Central memory CD8-positive, alpha-beta T cell (primary cell): ENCODE results near the gene ADD1.

Experiments
- ATAC-seq: fragments of 150-1000 bp; cut with Tn5 transposase; replicated peaks from 2 replicates; pipeline ENCODE4 v1.10.0; 2022; ENCODE audit warnings: mild to moderate bottlenecking, moderate FRiP score, moderate number of reproducible peaks; ENCODE audit not compliant: poor library complexity, severe bottlenecking; ENCODE audit errors: extremely low read depth
- DNase-seq, 2 donors: peaks; one replicate each; pipeline ENCODE4 v3.0.0; 2021; ENCODE audit warnings: low spot score in 2 of 2
- H3K27ac Mint-ChIP-seq: one replicate; pipeline ENCODE4 v1.8.0; 2022; ENCODE audit warnings: low read depth, mild to moderate bottlenecking, moderate library complexity, mixed read lengths
- H3K27me3 Mint-ChIP-seq: one replicate; pipeline ENCODE4 v1.8.0; 2022; ENCODE audit warnings: mixed read lengths
- H3K36me3 Mint-ChIP-seq: one replicate; pipeline ENCODE4 v1.8.0; 2022; ENCODE audit warnings: mild to moderate bottlenecking, moderate library complexity, mixed read lengths; ENCODE audit not compliant: insufficient read depth
- H3K4me1 Mint-ChIP-seq: one replicate; pipeline ENCODE4 v1.8.0; 2022; ENCODE audit warnings: mixed read lengths
- H3K4me3 Mint-ChIP-seq: one replicate; pipeline ENCODE4 v1.8.0; 2022; ENCODE audit warnings: mild to moderate bottlenecking, moderate library complexity, mixed read lengths
- H3K9me3 Mint-ChIP-seq: one replicate; pipeline ENCODE4 v1.8.0; 2022; ENCODE audit warnings: mixed read lengths

The ADD1 gene

GRCh38 chr4:2867758-2868491 lies 24.3 kb downstream of the ADD1 start:
- peak overlapping the region; percentile 77 for H3K27ac Mint-ChIP-seq
- peaks cover 7% of the 10 kb centered on the region for H3K36me3 Mint-ChIP-seq
- no peak overlapping the region for H3K4me3 Mint-ChIP-seq
- DNase-seq (no peak), ATAC-seq (no peak)
- H3K27me3 Mint-ChIP-seq, result no peaks in the 10 kb centered on the region
- H3K9me3 Mint-ChIP-seq, result no peaks in the 10 kb centered on the region
- H3K4me1 Mint-ChIP-seq, result peaks cover 73% of the 10 kb centered on the region

GRCh38 chr4:2868877-2869487 lies 25.3 kb downstream of the ADD1 start:
- ATAC-seq, result no peak
- H3K27ac Mint-ChIP-seq, result peak overlapping the region; percentile 77
- H3K9me3 Mint-ChIP-seq, result no peaks in the 10 kb centered on the region
- H3K36me3 Mint-ChIP-seq, result peaks cover 7% of the 10 kb centered on the region
- no peak overlapping the region for H3K4me3 Mint-ChIP-seq
- H3K27me3 Mint-ChIP-seq, result no peaks in the 10 kb centered on the region
- H3K4me1 Mint-ChIP-seq, result peaks cover 68% of the 10 kb centered on the region
- DNase-seq, result no peak

DNA sequence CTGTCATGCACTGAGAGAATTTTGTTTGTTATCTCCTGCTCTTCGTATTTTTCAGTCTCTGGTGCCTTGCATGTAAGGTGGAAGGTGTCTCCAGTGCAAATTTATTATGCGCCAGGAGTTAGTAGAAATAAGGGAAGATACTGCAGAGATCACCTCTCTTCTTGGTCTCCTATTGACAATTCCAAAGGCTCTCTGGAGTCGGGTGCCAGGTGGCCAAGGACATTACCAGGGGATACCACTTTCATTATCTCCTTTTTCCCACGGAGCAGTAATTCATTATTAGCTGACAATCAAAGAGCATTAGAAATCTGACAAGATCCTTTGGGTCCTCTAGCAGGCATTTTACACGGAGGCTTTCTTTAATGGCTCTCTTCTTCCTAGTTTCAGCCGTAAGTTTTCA lies 26.0 kb downstream of the ADD1 start:
- Mint-ChIP-seq H3K36me3 (peaks cover 6% of the 10 kb centered on the region), H3K9me3 (no peaks in the 10 kb centered on the region), H3K4me1 (peaks cover 66% of the 10 kb centered on the region), H3K27me3 (no peaks in the 10 kb centered on the region), H3K27ac (peak overlapping the region; percentile 62), H3K4me3 (no peak overlapping the region)
- no peak for DNase-seq
- no peak for ATAC-seq

GRCh38 chr4:2870082-2870481 lies 26.4 kb downstream of the ADD1 start:
- Mint-ChIP-seq H3K27me3 (no peaks in the 10 kb centered on the region), H3K9me3 (no peaks in the 10 kb centered on the region), H3K27ac (peak overlapping the region; percentile 62), H3K4me3 (no peak overlapping the region), H3K36me3 (peaks cover 6% of the 10 kb centered on the region), H3K4me1 (peaks cover 62% of the 10 kb centered on the region)
- DNase-seq (no peak), ATAC-seq (no peak)

DNA sequence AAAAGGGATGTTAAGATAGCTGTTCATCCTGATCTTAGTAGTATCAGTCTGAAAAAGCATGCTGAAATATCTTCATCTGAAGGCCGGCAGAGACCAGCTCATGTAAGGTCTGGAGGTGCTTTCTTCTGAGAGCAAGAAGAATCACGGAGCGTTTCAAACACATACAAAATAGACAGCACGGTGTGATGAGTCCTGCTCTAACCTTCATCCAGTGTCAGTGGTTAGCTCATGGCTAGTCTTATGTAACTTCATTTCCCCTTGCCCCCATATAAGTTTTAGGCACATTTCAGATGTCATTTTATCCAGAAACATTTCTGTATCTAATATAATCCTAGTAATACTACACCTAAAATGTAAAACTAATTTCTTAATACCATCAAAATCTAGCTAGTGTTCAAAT lies 27.8 kb downstream of the ADD1 start:
- peak overlapping the region; percentile 36 for H3K27ac Mint-ChIP-seq
- H3K4me3 Mint-ChIP-seq, result no peak overlapping the region
- H3K9me3 Mint-ChIP-seq, result no peaks in the 10 kb centered on the region
- ATAC-seq (no peak), DNase-seq (no peak)
- peaks cover 54% of the 10 kb centered on the region for H3K4me1 Mint-ChIP-seq
- no peaks in the 10 kb centered on the region for H3K27me3 Mint-ChIP-seq
- H3K36me3 Mint-ChIP-seq, result peaks cover 12% of the 10 kb centered on the region

GRCh38 chr4:2871911-2872310 lies 28.3 kb downstream of the ADD1 start:
- DNase-seq, result no peak
- H3K27me3 Mint-ChIP-seq, result no peaks in the 10 kb centered on the region
- H3K9me3 Mint-ChIP-seq, result no peaks in the 10 kb centered on the region
- no peak overlapping the region for H3K4me3 Mint-ChIP-seq
- peaks cover 15% of the 10 kb centered on the region for H3K36me3 Mint-ChIP-seq
- H3K27ac Mint-ChIP-seq, result peak overlapping the region; percentile 36
- peaks cover 50% of the 10 kb centered on the region for H3K4me1 Mint-ChIP-seq
- ATAC-seq, result no peak

GRCh38 chr4:2873329-2873728 lies 29.7 kb downstream of the ADD1 start:
- no peak for DNase-seq
- Mint-ChIP-seq H3K27me3 (no peaks in the 10 kb centered on the region), H3K27ac (no peak overlapping the region), H3K9me3 (no peaks in the 10 kb centered on the region), H3K36me3 (peaks cover 27% of the 10 kb centered on the region), H3K4me3 (no peak overlapping the region), H3K4me1 (peaks cover 49% of the 10 kb centered on the region)
- ATAC-seq, result no peak

- Mint-ChIP-seq H3K27ac (no peak overlapping the region), H3K9me3 (no peaks in the 10 kb centered on the region), H3K27me3 (no peaks in the 10 kb centered on the region), H3K4me3 (no peak overlapping the region), H3K4me1 (peaks cover 40% of the 10 kb centered on the region), H3K36me3 (peaks cover 27% of the 10 kb centered on the region)
- DNase-seq, result no peak
- no peak for ATAC-seq
These were observed 31.2 kb downstream of the ADD1 start for GRCh38 chr4:2874861-2875260.

GRCh38 chr4:2875556-2875955 lies 31.9 kb downstream of the ADD1 start:
- Mint-ChIP-seq H3K27ac (no peak overlapping the region), H3K36me3 (peaks cover 30% of the 10 kb centered on the region), H3K27me3 (no peaks in the 10 kb centered on the region), H3K9me3 (no peaks in the 10 kb centered on the region), H3K4me3 (no peak overlapping the region), H3K4me1 (peaks cover 34% of the 10 kb centered on the region)
- DNase-seq (no peak), ATAC-seq (no peak)

GRCh38 chr4:2878346-2878745 lies 34.7 kb downstream of the ADD1 start:
- H3K9me3 Mint-ChIP-seq, result no peaks in the 10 kb centered on the region
- no peak overlapping the region for H3K4me3 Mint-ChIP-seq
- DNase-seq (no peak), ATAC-seq (no peak)
- peaks cover 36% of the 10 kb centered on the region for H3K36me3 Mint-ChIP-seq
- H3K27me3 Mint-ChIP-seq, result no peaks in the 10 kb centered on the region
- peak overlapping the region; percentile 47 for H3K27ac Mint-ChIP-seq
- peaks cover 19% of the 10 kb centered on the region for H3K4me1 Mint-ChIP-seq

- Mint-ChIP-seq H3K36me3 (peaks cover 41% of the 10 kb centered on the region), H3K27me3 (no peaks in the 10 kb centered on the region), H3K4me3 (no peak overlapping the region), H3K4me1 (peaks cover 19% of the 10 kb centered on the region), H3K9me3 (no peaks in the 10 kb centered on the region), H3K27ac (peak overlapping the region; percentile 47)
- ATAC-seq, result no peak
- DNase-seq, result no peak
These were observed 35.4 kb downstream of the ADD1 start for GRCh38 chr4:2879026-2879425.

- Mint-ChIP-seq H3K9me3 (no peaks in the 10 kb centered on the region), H3K36me3 (peaks cover 54% of the 10 kb centered on the region), H3K27ac (no peak overlapping the region), H3K4me1 (peaks cover 29% of the 10 kb centered on the region), H3K4me3 (no peak overlapping the region), H3K27me3 (no peaks in the 10 kb centered on the region)
- DNase-seq (no peak), ATAC-seq (no peak)
These were observed 37.8 kb downstream of the ADD1 start for GRCh38 chr4:2881431-2881830.

GRCh38 chr4:2882341-2882740 lies 38.7 kb downstream of the ADD1 start:
- no peaks in the 10 kb centered on the region for H3K27me3 Mint-ChIP-seq
- no peaks in the 10 kb centered on the region for H3K9me3 Mint-ChIP-seq
- ATAC-seq (no peak), DNase-seq (no peak)
- peaks cover 56% of the 10 kb centered on the region for H3K36me3 Mint-ChIP-seq
- H3K4me1 Mint-ChIP-seq, result peaks cover 29% of the 10 kb centered on the region
- H3K4me3 Mint-ChIP-seq, result no peak overlapping the region
- H3K27ac Mint-ChIP-seq, result no peak overlapping the region
